HL-60 (cell line): ENCODE data around the gene MCCD1.

Source experiments
- CTCF ChIP-seq: IDR thresholded peaks from one replicate; pipeline ENCODE4 v1.5.1; 2011; ENCODE audit warnings: low read length, control low read depth, inconsistent platforms; ENCODE audit not compliant: insufficient read depth
- POLR2AphosphoS5 ChIP-seq: IDR thresholded peaks from 2 replicates; pipeline ENCODE4 v1.6.1; 2012; ENCODE audit warnings: low read depth
- REST ChIP-seq: IDR thresholded peaks from 2 replicates; pipeline ENCODE4 v1.6.1; 2012; ENCODE audit warnings: low read depth; ENCODE audit not compliant: insufficient replicate concordance
- SPI1 ChIP-seq: IDR thresholded peaks from 2 replicates; pipeline ENCODE4 v1.6.1; 2012; ENCODE audit warnings: low read depth, mild to moderate bottlenecking, borderline replicate concordance

DNA sequence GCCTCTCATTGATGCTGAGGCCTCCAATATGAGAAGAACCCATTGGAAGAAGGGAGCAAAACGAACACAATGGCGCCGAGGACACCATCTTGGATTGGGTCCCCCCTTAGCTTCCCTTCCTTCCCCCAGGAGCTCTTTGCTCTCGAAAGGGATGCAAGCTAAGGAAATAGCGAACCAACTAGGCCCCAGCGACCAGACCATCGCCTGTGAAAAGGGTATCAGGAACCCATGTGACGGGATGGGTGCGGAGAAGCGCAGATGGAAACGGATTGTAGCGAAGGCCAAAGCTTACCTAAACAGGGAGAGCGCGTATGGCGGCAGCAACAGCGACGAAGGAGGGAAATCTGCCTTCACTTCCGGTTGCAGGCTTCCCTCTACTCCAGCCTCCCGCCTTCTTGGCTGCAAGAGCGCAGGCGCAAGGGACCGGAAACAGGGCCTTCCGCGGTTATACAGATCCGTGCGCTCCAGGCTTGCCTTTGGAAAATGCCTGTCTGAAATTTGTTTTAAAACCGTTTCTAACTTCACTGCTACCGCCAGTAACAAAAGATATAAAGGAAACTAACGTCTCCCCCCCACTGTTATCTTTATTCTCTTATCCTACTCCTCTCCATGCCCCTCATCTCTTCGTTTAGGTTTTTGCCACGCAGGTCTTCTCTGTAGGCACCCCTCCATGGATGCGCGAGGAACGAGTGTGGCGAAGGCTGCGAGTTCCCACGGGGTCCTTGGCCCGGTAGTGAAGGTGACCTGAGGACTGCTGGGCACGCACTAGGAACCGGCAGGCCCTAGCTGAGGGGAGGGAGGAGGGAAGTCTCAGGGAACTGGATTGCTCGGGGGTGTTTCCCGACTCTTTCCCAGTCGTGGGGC, 13.1 kb downstream of the MCCD1 start, which contains the start of gene DDX39B:
- TF ChIP-seq CTCF (no peak), REST (peak; percentile 80), POLR2AphosphoS5 (peak; percentile 93), SPI1 (peak; percentile 25; the same call in 1 of the 2 replicates)
